ENCODE measurements around the gene SAYSD1.

DNA sequence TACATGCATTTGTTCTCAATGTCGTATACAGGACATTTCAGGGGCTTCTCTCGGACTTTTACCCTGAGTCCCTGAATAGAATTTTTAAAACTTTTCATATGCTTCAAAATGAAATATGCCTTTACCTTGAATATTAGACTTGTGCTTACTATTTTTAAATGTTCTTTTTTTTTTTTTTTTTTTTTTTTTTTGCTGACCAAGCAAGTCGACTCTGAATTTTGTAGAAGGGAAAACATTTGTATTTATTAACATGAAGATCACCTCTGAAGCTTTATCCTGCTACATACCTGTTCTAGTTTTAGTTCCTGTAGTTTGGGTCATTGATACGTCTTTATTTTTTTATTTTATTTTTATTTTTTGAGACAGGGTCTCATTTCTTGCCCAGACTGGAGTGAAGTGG, 39.7 kb upstream of the SAYSD1 start:
- TF ChIP-seq, protein P1, sequence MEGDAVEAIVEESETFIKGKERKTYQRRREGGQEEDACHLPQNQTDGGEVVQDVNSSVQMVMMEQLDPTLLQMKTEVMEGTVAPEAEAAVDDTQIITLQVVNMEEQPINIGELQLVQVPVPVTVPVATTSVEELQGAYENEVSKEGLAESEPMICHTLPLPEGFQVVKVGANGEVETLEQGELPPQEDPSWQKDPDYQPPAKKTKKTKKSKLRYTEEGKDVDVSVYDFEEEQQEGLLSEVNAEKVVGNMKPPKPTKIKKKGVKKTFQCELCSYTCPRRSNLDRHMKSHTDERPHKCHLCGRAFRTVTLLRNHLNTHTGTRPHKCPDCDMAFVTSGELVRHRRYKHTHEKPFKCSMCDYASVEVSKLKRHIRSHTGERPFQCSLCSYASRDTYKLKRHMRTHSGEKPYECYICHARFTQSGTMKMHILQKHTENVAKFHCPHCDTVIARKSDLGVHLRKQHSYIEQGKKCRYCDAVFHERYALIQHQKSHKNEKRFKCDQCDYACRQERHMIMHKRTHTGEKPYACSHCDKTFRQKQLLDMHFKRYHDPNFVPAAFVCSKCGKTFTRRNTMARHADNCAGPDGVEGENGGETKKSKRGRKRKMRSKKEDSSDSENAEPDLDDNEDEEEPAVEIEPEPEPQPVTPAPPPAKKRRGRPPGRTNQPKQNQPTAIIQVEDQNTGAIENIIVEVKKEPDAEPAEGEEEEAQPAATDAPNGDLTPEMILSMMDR (IDR thresholded peaks at IDR 0.05): no peak
- TF ChIP-seq POLR2AphosphoS5 (IDR thresholded peaks at IDR 0.05) (no peak), POLR2A (IDR thresholded peaks at IDR 0.05) (no peak), EP300 (IDR thresholded peaks at IDR 0.05; ENCODE audit: low read depth) (no peak)
